Brain microvascular endothelial cell (primary cell): Measurements from ENCODE around the gene RFLNA.

ENCODE experiments used
- DNase-seq: peaks from one replicate; pipeline ENCODE4 v3.0.0-alpha.2; 2020
- H3K27ac ChIP-seq: fragments of 250-450 bp; sonication (Bioruptor Pico); 2 replicates; pipeline ENCODE4 v1.5.1; 2020; ENCODE audit warnings: mild to moderate bottlenecking, moderate library complexity
- H3K27me3 ChIP-seq: fragments of 250-450 bp; sonication (Bioruptor Pico); replicated peaks from 2 replicates; pipeline ENCODE4 v1.5.1; 2020; ENCODE audit warnings: mild to moderate bottlenecking
- H3K36me3 ChIP-seq: fragments of 250-450 bp; sonication (Bioruptor Pico); replicated peaks from 2 replicates; pipeline ENCODE4 v1.5.1; 2020; ENCODE audit warnings: mild to moderate bottlenecking
- H3K4me3 ChIP-seq: 2 replicates; pipeline ENCODE4 v1.5.1; 2011; ENCODE audit warnings: low read depth, mild to moderate bottlenecking, control low read depth, low read length, moderate library complexity
- CTCF ChIP-seq: IDR thresholded peaks from 2 replicates; pipeline ENCODE4 v1.5.1; 2011; ENCODE audit warnings: low read depth, mild to moderate bottlenecking, moderate library complexity, low read length, control low read depth, inconsistent platforms; ENCODE audit errors: missing control alignments
- in situ Hi-C: cut with HindIII; loops from 2 replicates; pipeline ENCODE4 v1.10.0; 2017; ENCODE audit warnings: low sequenced_read_pairs, low pct_ligation_motif_present

The RFLNA gene

GRCh38 chr12:124341645-124342069, 46.8 kb downstream of the RFLNA start:
- TF ChIP-seq CTCF, result no peak
- no peak for DNase-seq
- in situ Hi-C loops, result no loop called here
- H3K4me3 ChIP-seq, result no peak overlapping the region
- H3K27me3 ChIP-seq, result no peaks in the 10 kb centered on the region
- H3K27ac ChIP-seq, result no peak overlapping the region
- peaks cover 87% of the 10 kb centered on the region for H3K36me3 ChIP-seq

- Histone ChIP-seq H3K27ac (no peak overlapping the region), H3K27me3 (no peaks in the 10 kb centered on the region), H3K36me3 (peaks cover 92% of the 10 kb centered on the region), H3K4me3 (no peak overlapping the region)
- TF ChIP-seq CTCF, result no peak
- in situ Hi-C loops, result no loop called here
- no peak for DNase-seq
Observed at GRCh38 chr12:124344022-124344421, 49.1 kb downstream of the RFLNA start.

GRCh38 chr12:124344526-124344925, 49.6 kb downstream of the RFLNA start:
- TF ChIP-seq CTCF, result no peak

GRCh38 chr12:124345795-124346194, 50.9 kb downstream of the RFLNA start:
- Histone ChIP-seq H3K36me3 (peaks cover 99% of the 10 kb centered on the region), H3K27me3 (no peaks in the 10 kb centered on the region), H3K27ac (no peak overlapping the region), H3K4me3 (no peak overlapping the region)
- no peak for TF ChIP-seq CTCF
- in situ Hi-C loops, result no loop called here
- DNase-seq, result no peak

More at GRCh38 chr12:124344526-124344925, 49.6 kb downstream of the RFLNA start:
- no peak overlapping the region for H3K27ac ChIP-seq
- no peak for DNase-seq
- peaks cover 96% of the 10 kb centered on the region for H3K36me3 ChIP-seq
- in situ Hi-C loops, result no loop called here
- H3K4me3 ChIP-seq, result no peak overlapping the region
- no peaks in the 10 kb centered on the region for H3K27me3 ChIP-seq

GRCh38 chr12:124346425-124347168, 51.7 kb downstream of the RFLNA start:
- H3K27ac ChIP-seq, result no peak overlapping the region
- TF ChIP-seq CTCF, result no peak
- H3K27me3 ChIP-seq, result no peaks in the 10 kb centered on the region
- no peak for DNase-seq
- H3K4me3 ChIP-seq, result no peak overlapping the region
- H3K36me3 ChIP-seq, result peaks cover 99% of the 10 kb centered on the region
- in situ Hi-C loops, result no loop called here

GRCh38 chr12:124347335-124347734, 52.4 kb downstream of the RFLNA start:
- Histone ChIP-seq H3K36me3 (peaks cover 99% of the 10 kb centered on the region), H3K27me3 (no peaks in the 10 kb centered on the region), H3K27ac (no peak overlapping the region), H3K4me3 (no peak overlapping the region)
- DNase-seq, result no peak
- in situ Hi-C loops, result no loop called here
- TF ChIP-seq CTCF, result no peak
